Lower leg skin (tissue), 3 donors: ENCODE data around the gene CD52.

Experiments
- POLR2A ChIP-seq, 2 donors: fragments of 450-650 bp; IDR thresholded peaks; one replicate each; pipeline ENCODE4 v1.6.1; 2016 to 2017; ENCODE audit warnings: antibody characterized with exemption in 2 of 2, mild to moderate bottlenecking in 1 of 2, moderate library complexity in 1 of 2
- TF ChIP-seq, protein P1 (sequence below), 3 donors: fragments of 450-650 bp; IDR thresholded peaks; one replicate each; pipeline ENCODE4 v1.5.1; 2016; ENCODE audit warnings: antibody characterized with exemption in 3 of 3, mild to moderate bottlenecking in 3 of 3, moderate library complexity in 2 of 3

DNA sequence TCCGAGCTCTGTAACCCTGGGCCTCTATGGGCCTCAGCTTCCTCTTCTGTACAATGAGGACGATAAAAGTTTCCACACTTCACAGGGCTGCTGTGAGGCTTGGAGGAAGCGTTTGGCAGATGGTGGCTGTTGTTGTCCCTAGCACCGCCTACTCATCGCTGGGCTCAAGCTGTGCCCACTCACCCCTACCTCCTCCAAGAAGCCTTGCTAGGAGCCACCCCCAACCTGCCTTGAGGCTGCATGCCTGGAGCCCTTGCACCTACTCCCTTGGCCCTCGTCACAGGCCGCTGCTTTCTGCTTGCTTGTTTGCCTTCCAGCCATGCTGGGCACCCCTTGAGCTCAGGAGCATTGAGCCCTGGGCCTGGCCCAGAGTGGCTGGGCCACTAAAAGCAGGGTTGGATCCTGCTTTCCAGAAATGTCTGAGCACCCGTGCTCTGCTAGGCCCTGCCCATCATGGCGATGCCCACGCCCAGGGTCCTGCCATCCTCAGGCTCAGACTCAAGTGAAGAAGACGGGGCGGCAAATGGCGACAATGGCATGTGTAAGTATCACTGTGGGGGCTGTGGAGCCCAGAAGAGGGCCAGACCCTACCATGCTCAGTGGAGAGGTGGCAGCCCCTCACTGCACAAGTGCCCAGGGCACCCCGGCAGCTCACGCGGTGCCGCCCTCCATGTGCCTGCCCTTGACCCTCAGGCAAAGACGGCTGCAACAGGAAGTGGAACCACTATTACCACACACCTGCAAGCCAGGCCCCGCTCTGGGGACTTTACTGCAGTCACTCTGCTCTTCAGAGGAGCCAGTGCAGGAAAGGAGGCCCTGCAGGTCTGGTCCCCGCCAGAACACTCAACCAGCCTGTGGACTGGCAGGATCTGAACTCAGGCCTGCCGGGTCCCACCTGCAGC lies 28.3 kb upstream of the CD52 start:
- TF ChIP-seq, protein P1, sequence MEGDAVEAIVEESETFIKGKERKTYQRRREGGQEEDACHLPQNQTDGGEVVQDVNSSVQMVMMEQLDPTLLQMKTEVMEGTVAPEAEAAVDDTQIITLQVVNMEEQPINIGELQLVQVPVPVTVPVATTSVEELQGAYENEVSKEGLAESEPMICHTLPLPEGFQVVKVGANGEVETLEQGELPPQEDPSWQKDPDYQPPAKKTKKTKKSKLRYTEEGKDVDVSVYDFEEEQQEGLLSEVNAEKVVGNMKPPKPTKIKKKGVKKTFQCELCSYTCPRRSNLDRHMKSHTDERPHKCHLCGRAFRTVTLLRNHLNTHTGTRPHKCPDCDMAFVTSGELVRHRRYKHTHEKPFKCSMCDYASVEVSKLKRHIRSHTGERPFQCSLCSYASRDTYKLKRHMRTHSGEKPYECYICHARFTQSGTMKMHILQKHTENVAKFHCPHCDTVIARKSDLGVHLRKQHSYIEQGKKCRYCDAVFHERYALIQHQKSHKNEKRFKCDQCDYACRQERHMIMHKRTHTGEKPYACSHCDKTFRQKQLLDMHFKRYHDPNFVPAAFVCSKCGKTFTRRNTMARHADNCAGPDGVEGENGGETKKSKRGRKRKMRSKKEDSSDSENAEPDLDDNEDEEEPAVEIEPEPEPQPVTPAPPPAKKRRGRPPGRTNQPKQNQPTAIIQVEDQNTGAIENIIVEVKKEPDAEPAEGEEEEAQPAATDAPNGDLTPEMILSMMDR (IDR thresholded peaks at IDR 0.05): no peak
- TF ChIP-seq POLR2A (IDR thresholded peaks at IDR 0.05): no peak
